GM12878 (cell line): ENCODE measurements around the gene CD248. TPM values are rescaled to one million over a fixed set of nuclear protein-coding genes. Genes with fewer than 3 reads are reported as not detected.

ENCODE experiments used
- ATAC-seq: fragments of 200-7000 bp; cut with Tn5 transposase; 3 replicates; pipeline ENCODE4 v1.9.1; 2020; ENCODE audit warnings: mild to moderate bottlenecking, moderate library complexity
- BruUV-seq: library from RNA; stranded (reverse); fragments of 400-500 nt; replicated peaks from 2 replicates; lab custom pipeline; 2021; lab: Mats Ljungman, UMichigan
- CTCF ChIA-PET: fragments of 300-600 bp; sonication (Branson Sonifier 250); formaldehyde crosslinking; extraction: SDS; loops from one replicate; lab custom pipeline; 2021; ENCODE audit warnings: inconsistent platforms; lab: Yijun Ruan, JAX
- POLR2A ChIA-PET: fragments of 350-600 bp; formaldehyde crosslinking; extraction: SDS; loops from one replicate; lab custom pipeline; 2021; ENCODE audit warnings: inconsistent platforms; lab: Charles Lee
- RAD21 ChIA-PET: fragments of 300-600 bp; sonication (Branson Sonifier 250); formaldehyde crosslinking; loops from one replicate; lab custom pipeline; 2023; ENCODE audit warnings: antibody characterized with exemption; ENCODE audit not compliant: unreplicated experiment; lab: Charles Lee
- SMC1A ChIA-PET: fragments of 300-600 bp; sonication (Branson Sonifier 250); formaldehyde crosslinking; loops from one replicate; lab custom pipeline; 2023; ENCODE audit not compliant: unreplicated experiment, uncharacterized antibody; lab: Charles Lee
- DNase-seq: peaks from one replicate; pipeline ENCODE4 v3.0.0-alpha.2; 2011; ENCODE audit warnings: low read depth, low spot score
- FAIRE-seq: peaks from 3 replicates; lab custom pipeline; 2011; peaks lifted over from hg19 to GRCh38; lab: Jason Lieb, UNC
- H2AFZ ChIP-seq: 2 replicates; pipeline ENCODE4 v1.6.0; 2011; ENCODE audit warnings: low read depth, low read length, control low read depth; ENCODE audit not compliant: control insufficient read depth
- H3K27ac ChIP-seq: 2 replicates; pipeline ENCODE4 v1.5.1; 2011; ENCODE audit warnings: control low read depth; ENCODE audit not compliant: control insufficient read depth, insufficient read depth
- H3K27me3 ChIP-seq, 2 experiments: replicated peaks in 1 of 2; 2 replicates each; pipeline versions ENCODE4 v1.6.0 to v1.6.1; 2011; ENCODE audit warnings: low read length in 1 of 2; ENCODE audit not compliant: control insufficient read depth in 2 of 2, insufficient read depth in 2 of 2
- H3K36me3 ChIP-seq, 2 experiments: 2 replicates each; pipeline ENCODE4 v1.5.1; 2011; ENCODE audit warnings: low read length in 1 of 2; ENCODE audit not compliant: control insufficient read depth in 2 of 2, insufficient read depth in 2 of 2
- H3K4me1 ChIP-seq: 2 replicates; pipeline ENCODE4 v1.6.1; 2011; ENCODE audit warnings: mild to moderate bottlenecking, low read length, moderate library complexity, mixed read lengths; ENCODE audit not compliant: control insufficient read depth, insufficient read depth
- H3K4me2 ChIP-seq: 2 replicates; pipeline ENCODE4 v1.6.0; 2011; ENCODE audit warnings: control low read depth; ENCODE audit not compliant: control insufficient read depth, insufficient read depth
- H3K4me3 ChIP-seq: fragments of 200-600 bp; sonication (generic); 2 replicates; pipeline ENCODE4 v1.5.1; 2016
- H3K79me2 ChIP-seq: 2 replicates; pipeline ENCODE4 v1.6.0; 2011; ENCODE audit warnings: low read length; ENCODE audit not compliant: control insufficient read depth, insufficient read depth
- H3K9ac ChIP-seq: 2 replicates; pipeline ENCODE4 v1.8.0; 2011; ENCODE audit warnings: low read length, control low read depth, mixed read lengths; ENCODE audit not compliant: control insufficient read depth, insufficient read depth
- H3K9me3 ChIP-seq: replicated peaks from 3 replicates; pipeline ENCODE4 v1.5.1; 2011; ENCODE audit warnings: mild to moderate bottlenecking, low read length; ENCODE audit not compliant: control insufficient read depth, insufficient read depth
- H4K20me1 ChIP-seq: 2 replicates; pipeline ENCODE4 v1.6.0; 2011; ENCODE audit not compliant: control insufficient read depth, insufficient read depth
- BHLHE40 ChIP-seq, 2 experiments: fragments of 450-650 bp in 1 of 2; IDR thresholded peaks; 2 replicates each; pipeline ENCODE4 v1.6.1; 2011 to 2017; ENCODE audit warnings: low read depth in 2 of 2, borderline replicate concordance in 1 of 2, improper control_type of control experiment in 1 of 2, low read length in 1 of 2, mild to moderate bottlenecking in 1 of 2
- HDGF ChIP-seq: fragments of 450-650 bp; IDR thresholded peaks from 2 replicates; pipeline ENCODE4 v1.6.1; 2016; ENCODE audit warnings: antibody characterized with exemption
- TCF12 ChIP-seq: IDR thresholded peaks from 2 replicates; pipeline ENCODE4 v1.6.1; 2011; ENCODE audit warnings: low read depth, mild to moderate bottlenecking, low read length
- WGBS: methylation state at CpG from one replicate; pipeline ENCODE4 v1.1.6; 2016; ENCODE audit warnings: low lambda C conversion rate; ENCODE audit not compliant: insufficient replicate concordance, insufficient coverage; ENCODE audit errors: missing lambda C conversion rate; 5-methylcytosine and 5-hydroxymethylcytosine counted together
- in situ Hi-C: fragments of 300-500 bp; cut with MboI; formaldehyde crosslinking; loops from 9 replicates; pipeline ENCODE4 v1.14.3; 2018; ENCODE audit warnings: mixed read lengths
- intact Hi-C: fragments of 100-400 bp; cut with micrococcal nuclease; formaldehyde crosslinking; loops from one replicate; pipeline ENCODE4 v1.14.2; 2022; ENCODE audit not compliant: unreplicated experiment
- polyA plus RNA-seq, 11 experiments: library from polyadenylated mRNA; depleted of rRNA in 4 of 11; unstranded in 6 of 11; stranded (reverse) in 5 of 11; fragments of >200 nt; fragmentation: Nextera tagmentation in 4 of 11; fragmentation: Illumina TruSeq in 1 of 11; extraction: Ambion mirVana in 4 of 11; extraction: Trizol in 1 of 11; gene quantifications; 1 replicate in 1 of 11; 2 replicates in 10 of 11; pipeline versions ENCODE4 v1.2.1 to v1.2.3, GENCODE V29; 2011 to 2016; ENCODE audit warnings: inconsistent platforms in 2 of 11, missing spikeins in 2 of 11, low read depth in 1 of 11
- total RNA-seq, 4 experiments: library from RNA; depleted of rRNA in 3 of 4; stranded (reverse); fragments of >200 nt in 3 of 4; fragmentation: Illumina TruSeq in 1 of 4; extraction: Trizol in 1 of 4; gene quantifications; 2 replicates each; pipeline versions ENCODE4 v1.2.1 to v1.2.3, GENCODE V29; 2013 to 2021
- TF ChIP-seq, protein P1 (sequence below): fragments of 450-650 bp; IDR thresholded peaks from 2 replicates; pipeline ENCODE4 v1.6.1; 2018; ENCODE audit warnings: borderline replicate concordance, mild to moderate bottlenecking; ENCODE audit not compliant: partially characterized antibody
- TF ChIP-seq, protein P2 (sequence below): fragments of 450-650 bp; IDR thresholded peaks from 2 replicates; pipeline ENCODE4 v1.6.1; 2017; ENCODE audit warnings: mild to moderate bottlenecking
- TF ChIP-seq, protein P3 (sequence below): fragments of 450-650 bp; IDR thresholded peaks from 2 replicates; pipeline ENCODE4 v1.6.1; 2017; ENCODE audit warnings: mild to moderate bottlenecking, low read depth, inconsistent platforms; ENCODE audit not compliant: poor library complexity, severe bottlenecking

The CD248 gene
- total and polyA plus RNA-seq, 10 of the 15 experiments (the other 5 are each of a cell fraction or from before 2014, with no cell fraction given), result 0.10 to 0.21 (median 0.20) TPM; not detected in 7

DNA sequence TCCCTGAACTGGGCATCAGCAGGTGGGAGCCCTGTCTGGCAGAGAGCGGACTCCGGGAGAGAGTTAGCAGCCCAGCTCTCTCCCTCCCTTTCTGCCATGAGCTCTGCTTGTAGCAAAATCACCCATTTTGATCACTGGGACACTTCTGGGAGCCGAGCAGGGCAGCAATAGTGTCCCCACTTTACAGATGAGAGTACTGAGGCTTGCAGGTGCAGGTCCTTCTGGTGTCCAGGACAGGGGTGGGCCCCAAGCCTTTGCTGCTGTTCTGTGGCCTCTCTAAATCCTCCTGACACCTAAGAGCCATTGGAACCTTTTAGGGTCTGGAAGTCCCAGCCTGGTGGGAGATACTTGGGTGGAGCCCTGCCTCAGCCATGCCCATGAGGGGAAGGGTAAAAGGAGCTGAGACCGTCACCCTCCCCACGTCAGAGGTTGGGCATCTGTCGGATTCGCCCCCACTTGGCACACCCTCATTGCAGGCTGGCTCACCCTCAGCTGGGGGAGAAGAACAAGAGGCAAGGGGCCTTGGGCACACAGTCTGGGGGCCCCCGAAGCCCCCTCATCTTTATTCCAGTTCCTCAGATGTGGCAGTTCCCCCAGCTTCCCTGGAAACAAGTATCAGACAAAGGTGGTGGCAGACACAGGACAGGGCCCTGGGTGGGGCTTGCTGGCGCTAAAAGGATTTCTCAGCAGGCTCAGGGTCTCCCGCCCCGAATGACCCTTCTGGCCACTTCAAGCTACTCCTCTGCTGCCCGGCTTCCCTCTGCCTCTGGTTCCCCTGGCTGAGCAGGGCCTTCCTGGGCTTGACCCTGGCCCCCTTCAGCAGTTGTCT, 14.9 kb upstream of the CD248 start:
- no peak for FAIRE-seq
- TF ChIP-seq TCF12 (no peak), HDGF (no peak)
- TF ChIP-seq, all 136 proteins: peak for 0
- Histone ChIP-seq H4K20me1 (no peaks in the 10 kb centered on the region), H2AFZ (no peak overlapping the region), H3K36me3 (no peaks in the 10 kb centered on the region), H3K4me1 (peaks cover 17% of the 10 kb centered on the region), H3K27me3 (no peaks in the 10 kb centered on the region), H3K79me2 (no peaks in the 10 kb centered on the region), H3K9me3 (no peaks in the 10 kb centered on the region), H3K4me3 (no peak overlapping the region), H3K4me2 (no peak overlapping the region), H3K9ac (no peak overlapping the region), H3K27ac (no peak overlapping the region)
- ChIA-PET CTCF (interaction anchor here (0.8 to 5.7 kb wide), 3 partner anchors 21 to 54 kb away, joined by 3 to 96 read pairs (median 6); no protein-coding TSS in a partner anchor), POLR2A (interaction anchor here (1.0 to 1.5 kb wide), 2 partner anchors 13 to 34 kb away, joined by 3 read pairs; partner anchors contain the start of gene BRMS1), SMC1A (interaction anchor here (3.9 kb wide), 1 partner anchor 20 kb away, joined by 33 read pairs; no protein-coding TSS in a partner anchor), RAD21 (interaction anchor here (3.0 kb wide), 1 partner anchor 20 kb away, joined by 19 read pairs; no protein-coding TSS in a partner anchor)
- 58% methylated on average over 12 of the region's 12 CpGs for WGBS
- BruUV-seq, result no TSS peak
- intact Hi-C loops (no loop called here), in situ Hi-C loops (no loop called here)
- DNase-seq (no peak), ATAC-seq (no peak)

- H3K9ac ChIP-seq, result no peak overlapping the region
- TF ChIP-seq, protein P1, sequence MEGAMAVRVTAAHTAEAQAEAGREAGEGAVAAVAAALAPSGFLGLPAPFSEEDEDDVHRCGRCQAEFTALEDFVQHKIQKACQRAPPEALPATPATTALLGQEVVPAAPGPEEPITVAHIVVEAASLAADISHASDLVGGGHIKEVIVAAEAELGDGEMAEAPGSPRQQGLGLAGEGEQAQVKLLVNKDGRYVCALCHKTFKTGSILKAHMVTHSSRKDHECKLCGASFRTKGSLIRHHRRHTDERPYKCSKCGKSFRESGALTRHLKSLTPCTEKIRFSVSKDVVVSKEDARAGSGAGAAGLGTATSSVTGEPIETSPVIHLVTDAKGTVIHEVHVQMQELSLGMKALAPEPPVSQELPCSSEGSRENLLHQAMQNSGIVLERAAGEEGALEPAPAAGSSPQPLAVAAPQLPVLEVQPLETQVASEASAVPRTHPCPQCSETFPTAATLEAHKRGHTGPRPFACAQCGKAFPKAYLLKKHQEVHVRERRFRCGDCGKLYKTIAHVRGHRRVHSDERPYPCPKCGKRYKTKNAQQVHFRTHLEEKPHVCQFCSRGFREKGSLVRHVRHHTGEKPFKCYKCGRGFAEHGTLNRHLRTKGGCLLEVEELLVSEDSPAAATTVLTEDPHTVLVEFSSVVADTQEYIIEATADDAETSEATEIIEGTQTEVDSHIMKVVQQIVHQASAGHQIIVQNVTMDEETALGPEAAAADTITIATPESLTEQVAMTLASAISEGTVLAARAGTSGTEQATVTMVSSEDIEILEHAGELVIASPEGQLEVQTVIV, result no peak
- no peak for TF ChIP-seq BHLHE40 (IDR thresholded peaks at IDR 0.05; ENCODE audit: borderline replicate concordance in 1 of 2, low read depth in 2 of 2, low read length in 1 of 2)
- TF ChIP-seq, protein P2, sequence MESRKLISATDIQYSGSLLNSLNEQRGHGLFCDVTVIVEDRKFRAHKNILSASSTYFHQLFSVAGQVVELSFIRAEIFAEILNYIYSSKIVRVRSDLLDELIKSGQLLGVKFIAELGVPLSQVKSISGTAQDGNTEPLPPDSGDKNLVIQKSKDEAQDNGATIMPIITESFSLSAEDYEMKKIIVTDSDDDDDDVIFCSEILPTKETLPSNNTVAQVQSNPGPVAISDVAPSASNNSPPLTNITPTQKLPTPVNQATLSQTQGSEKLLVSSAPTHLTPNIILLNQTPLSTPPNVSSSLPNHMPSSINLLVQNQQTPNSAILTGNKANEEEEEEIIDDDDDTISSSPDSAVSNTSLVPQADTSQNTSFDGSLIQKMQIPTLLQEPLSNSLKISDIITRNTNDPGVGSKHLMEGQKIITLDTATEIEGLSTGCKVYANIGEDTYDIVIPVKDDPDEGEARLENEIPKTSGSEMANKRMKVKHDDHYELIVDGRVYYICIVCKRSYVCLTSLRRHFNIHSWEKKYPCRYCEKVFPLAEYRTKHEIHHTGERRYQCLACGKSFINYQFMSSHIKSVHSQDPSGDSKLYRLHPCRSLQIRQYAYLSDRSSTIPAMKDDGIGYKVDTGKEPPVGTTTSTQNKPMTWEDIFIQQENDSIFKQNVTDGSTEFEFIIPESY, result no peak
- TF ChIP-seq, protein P3, sequence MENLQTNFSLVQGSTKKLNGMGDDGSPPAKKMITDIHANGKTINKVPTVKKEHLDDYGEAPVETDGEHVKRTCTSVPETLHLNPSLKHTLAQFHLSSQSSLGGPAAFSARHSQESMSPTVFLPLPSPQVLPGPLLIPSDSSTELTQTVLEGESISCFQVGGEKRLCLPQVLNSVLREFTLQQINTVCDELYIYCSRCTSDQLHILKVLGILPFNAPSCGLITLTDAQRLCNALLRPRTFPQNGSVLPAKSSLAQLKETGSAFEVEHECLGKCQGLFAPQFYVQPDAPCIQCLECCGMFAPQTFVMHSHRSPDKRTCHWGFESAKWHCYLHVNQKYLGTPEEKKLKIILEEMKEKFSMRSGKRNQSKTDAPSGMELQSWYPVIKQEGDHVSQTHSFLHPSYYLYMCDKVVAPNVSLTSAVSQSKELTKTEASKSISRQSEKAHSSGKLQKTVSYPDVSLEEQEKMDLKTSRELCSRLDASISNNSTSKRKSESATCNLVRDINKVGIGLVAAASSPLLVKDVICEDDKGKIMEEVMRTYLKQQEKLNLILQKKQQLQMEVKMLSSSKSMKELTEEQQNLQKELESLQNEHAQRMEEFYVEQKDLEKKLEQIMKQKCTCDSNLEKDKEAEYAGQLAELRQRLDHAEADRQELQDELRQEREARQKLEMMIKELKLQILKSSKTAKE, result no peak
Measured at GRCh38 chr11:66330931-66331330, 14.1 kb upstream of the CD248 start.

More at GRCh38 chr11:66330931-66331330, 14.1 kb upstream of the CD248 start:
- in situ Hi-C loops (no loop called here), intact Hi-C loops (no loop called here)
- Histone ChIP-seq H3K27me3 (no peaks in the 10 kb centered on the region), H3K9me3 (no peaks in the 10 kb centered on the region), H2AFZ (no peak overlapping the region), H3K27ac (no peak overlapping the region), H3K4me2 (no peak overlapping the region), H3K4me3 (no peak overlapping the region), H3K36me3 (no peaks in the 10 kb centered on the region), H4K20me1 (no peaks in the 10 kb centered on the region), H3K79me2 (no peaks in the 10 kb centered on the region), H3K4me1 (peaks cover 10% of the 10 kb centered on the region)
- ChIA-PET CTCF (interaction anchor here (5.7 kb wide), 1 partner anchor 20 kb away, joined by 96 read pairs; no protein-coding TSS in a partner anchor), RAD21 (interaction anchor here (1.0 to 3.0 kb wide), 2 partner anchors 19 to 42 kb away, joined by 3 to 19 read pairs; partner anchors contain the start of gene YIF1A), SMC1A (interaction anchor here (3.9 kb wide), 1 partner anchor 19 kb away, joined by 33 read pairs; no protein-coding TSS in a partner anchor), POLR2A (interaction anchor here (1.0 to 1.5 kb wide), 2 partner anchors 14 to 33 kb away, joined by 3 read pairs; partner anchors contain the start of gene BRMS1)
- 37% methylated on average over 10 of the region's 10 CpGs for WGBS
- no peak for ATAC-seq
- FAIRE-seq, result no peak
- no peak for DNase-seq
- BruUV-seq, result no TSS peak
